ENCODE results near the gene PRSS3.
"Not testable (repeated sequence)": the region's sequence is repeated elsewhere in the genome, so short reads cannot be mapped to it uniquely, and the experiment has no call there.

The PRSS3 gene

GRCh38 chr9:33774074-33774659, 21.2 kb upstream of the PRSS3 start:
- H3K27ac Mint-ChIP-seq; H3K36me3 Mint-ChIP-seq (ENCODE audit: low read depth); H3K4me1 Mint-ChIP-seq (ENCODE audit: low read depth); H3K4me3 Mint-ChIP-seq; H3K9me3 Mint-ChIP-seq: not testable (repeated sequence)
- H3K27me3 Mint-ChIP-seq (ENCODE audit: low read depth) = peaks cover 25% of the 10 kb centered on the region

- no peaks in the 10 kb centered on the region for H3K9me3 Mint-ChIP-seq
- no peak overlapping the region for H3K27ac Mint-ChIP-seq
- H3K4me1 Mint-ChIP-seq (ENCODE audit: low read depth) = peaks cover 5% of the 10 kb centered on the region
- no peak overlapping the region for H3K4me3 Mint-ChIP-seq
- no peaks in the 10 kb centered on the region for H3K36me3 Mint-ChIP-seq (ENCODE audit: low read depth)
- peaks cover 28% of the 10 kb centered on the region for H3K27me3 Mint-ChIP-seq (ENCODE audit: low read depth)
Observed at GRCh38 chr9:33776578-33776977, 18.8 kb upstream of the PRSS3 start.

GRCh38 chr9:33778700-33779351, 16.5 kb upstream of the PRSS3 start:
- H3K4me3 Mint-ChIP-seq = no peak overlapping the region

GRCh38 chr9:33780276-33780675, 15.1 kb upstream of the PRSS3 start:
- Mint-ChIP-seq H3K27ac (no peak overlapping the region), H3K27me3 (ENCODE audit: low read depth) (peaks cover 27% of the 10 kb centered on the region), H3K4me1 (ENCODE audit: low read depth) (peaks cover 8% of the 10 kb centered on the region), H3K36me3 (ENCODE audit: low read depth) (no peaks in the 10 kb centered on the region), H3K4me3 (no peak overlapping the region), H3K9me3 (no peaks in the 10 kb centered on the region)

More at GRCh38 chr9:33778700-33779351, 16.5 kb upstream of the PRSS3 start:
- Mint-ChIP-seq H3K4me1 (ENCODE audit: low read depth) (peaks cover 8% of the 10 kb centered on the region), H3K9me3 (no peaks in the 10 kb centered on the region), H3K27me3 (ENCODE audit: low read depth) (peaks cover 22% of the 10 kb centered on the region), H3K27ac (no peak overlapping the region), H3K36me3 (ENCODE audit: low read depth) (no peaks in the 10 kb centered on the region)

- no peaks in the 10 kb centered on the region for H3K36me3 Mint-ChIP-seq (ENCODE audit: low read depth)
- peaks cover 26% of the 10 kb centered on the region for H3K27me3 Mint-ChIP-seq (ENCODE audit: low read depth)
- H3K4me3 Mint-ChIP-seq = no peak overlapping the region
- H3K9me3 Mint-ChIP-seq = no peaks in the 10 kb centered on the region
- no peak overlapping the region for H3K27ac Mint-ChIP-seq
- H3K4me1 Mint-ChIP-seq (ENCODE audit: low read depth) = peaks cover 6% of the 10 kb centered on the region
Observed at GRCh38 chr9:33781736-33782135, 13.6 kb upstream of the PRSS3 start.

GRCh38 chr9:33782395-33783152, 12.8 kb upstream of the PRSS3 start:
- H3K27me3 Mint-ChIP-seq (ENCODE audit: low read depth) = peaks cover 26% of the 10 kb centered on the region
- H3K27ac Mint-ChIP-seq = no peak overlapping the region
- no peaks in the 10 kb centered on the region for H3K9me3 Mint-ChIP-seq

GRCh38 chr9:33785914-33786313, 9.4 kb upstream of the PRSS3 start:
- Mint-ChIP-seq H3K27me3 (ENCODE audit: low read depth) (peaks cover 26% of the 10 kb centered on the region), H3K4me3 (no peak overlapping the region), H3K9me3 (no peaks in the 10 kb centered on the region), H3K27ac (no peak overlapping the region), H3K4me1 (ENCODE audit: low read depth) (peaks cover 3% of the 10 kb centered on the region), H3K36me3 (ENCODE audit: low read depth) (no peaks in the 10 kb centered on the region)

More at GRCh38 chr9:33782395-33783152, 12.8 kb upstream of the PRSS3 start:
- H3K4me3 Mint-ChIP-seq = no peak overlapping the region
- peaks cover 6% of the 10 kb centered on the region for H3K4me1 Mint-ChIP-seq (ENCODE audit: low read depth)
- H3K36me3 Mint-ChIP-seq (ENCODE audit: low read depth) = no peaks in the 10 kb centered on the region

GRCh38 chr9:33786681-33787080, 8.7 kb upstream of the PRSS3 start:
- Mint-ChIP-seq H3K4me3 (no peak overlapping the region), H3K27ac (no peak overlapping the region), H3K27me3 (ENCODE audit: low read depth) (peaks cover 31% of the 10 kb centered on the region), H3K9me3 (no peaks in the 10 kb centered on the region), H3K4me1 (ENCODE audit: low read depth) (peaks cover 3% of the 10 kb centered on the region), H3K36me3 (ENCODE audit: low read depth) (no peaks in the 10 kb centered on the region)

- Mint-ChIP-seq H3K4me3 (no peak overlapping the region), H3K9me3 (no peaks in the 10 kb centered on the region), H3K27me3 (ENCODE audit: low read depth) (peaks cover 39% of the 10 kb centered on the region), H3K36me3 (ENCODE audit: low read depth) (no peaks in the 10 kb centered on the region), H3K27ac (no peak overlapping the region), H3K4me1 (ENCODE audit: low read depth) (no peaks in the 10 kb centered on the region)
Observed at GRCh38 chr9:33787839-33788238, 7.5 kb upstream of the PRSS3 start.

- not testable (repeated sequence) for H3K4me1 Mint-ChIP-seq (ENCODE audit: low read depth); H3K9me3 Mint-ChIP-seq; H3K36me3 Mint-ChIP-seq (ENCODE audit: low read depth); H3K4me3 Mint-ChIP-seq; H3K27ac Mint-ChIP-seq
- peaks cover 44% of the 10 kb centered on the region for H3K27me3 Mint-ChIP-seq (ENCODE audit: low read depth)
Observed at GRCh38 chr9:33789429-33789828, 5.9 kb upstream of the PRSS3 start.

- Mint-ChIP-seq H3K27me3 (ENCODE audit: low read depth) (peaks cover 35% of the 10 kb centered on the region), H3K9me3 (no peaks in the 10 kb centered on the region), H3K27ac (no peak overlapping the region), H3K4me3 (no peak overlapping the region), H3K4me1 (ENCODE audit: low read depth) (no peaks in the 10 kb centered on the region), H3K36me3 (ENCODE audit: low read depth) (no peaks in the 10 kb centered on the region)
Observed at GRCh38 chr9:33791117-33791516, 4.2 kb upstream of the PRSS3 start.

- H3K27me3 Mint-ChIP-seq (ENCODE audit: low read depth) = peaks cover 43% of the 10 kb centered on the region
- H3K4me1 Mint-ChIP-seq (ENCODE audit: low read depth); H3K9me3 Mint-ChIP-seq; H3K27ac Mint-ChIP-seq; H3K4me3 Mint-ChIP-seq; H3K36me3 Mint-ChIP-seq (ENCODE audit: low read depth): not testable (repeated sequence)
Observed at GRCh38 chr9:33793496-33793895, 1.9 kb upstream of the PRSS3 start.

GRCh38 chr9:33794560-33794959, 801 bp upstream of the PRSS3 start:
- Mint-ChIP-seq H3K9me3 (no peaks in the 10 kb centered on the region), H3K27me3 (ENCODE audit: low read depth) (peaks cover 38% of the 10 kb centered on the region), H3K27ac (no peak overlapping the region), H3K36me3 (ENCODE audit: low read depth) (no peaks in the 10 kb centered on the region), H3K4me3 (no peak overlapping the region), H3K4me1 (ENCODE audit: low read depth) (no peaks in the 10 kb centered on the region)

GRCh38 chr9:33795819-33796218, 458 bp downstream of the PRSS3 start:
- no peaks in the 10 kb centered on the region for H3K9me3 Mint-ChIP-seq
- no peak overlapping the region for H3K4me3 Mint-ChIP-seq
- no peak overlapping the region for H3K27ac Mint-ChIP-seq
- no peaks in the 10 kb centered on the region for H3K4me1 Mint-ChIP-seq (ENCODE audit: low read depth)
- H3K27me3 Mint-ChIP-seq (ENCODE audit: low read depth) = peaks cover 44% of the 10 kb centered on the region
- H3K36me3 Mint-ChIP-seq (ENCODE audit: low read depth) = no peaks in the 10 kb centered on the region

GRCh38 chr9:33796679-33797078, 1.3 kb downstream of the PRSS3 start:
- H3K27ac Mint-ChIP-seq; H3K9me3 Mint-ChIP-seq; H3K4me1 Mint-ChIP-seq (ENCODE audit: low read depth); H3K36me3 Mint-ChIP-seq (ENCODE audit: low read depth); H3K4me3 Mint-ChIP-seq: not testable (repeated sequence)
- peaks cover 39% of the 10 kb centered on the region for H3K27me3 Mint-ChIP-seq (ENCODE audit: low read depth)
